ENCODE measurements around the gene HOMER3. TPM values are rescaled to one million over a fixed set of nuclear protein-coding genes. Genes with fewer than 3 reads are reported as not detected.

HOMER3 gene
- total and polyA plus RNA-seq, 2 experiments from 2014 or later: 64.6 to 107 TPM

GRCh38 chr19:18964121-18964520 is 23.1 kb upstream of the HOMER3 start:
- no peak for DNase-seq
- Histone ChIP-seq H3K4me1 (ENCODE audit: insufficient read depth) (peaks cover 7% of the 10 kb centered on the region), H3K27ac (no peak overlapping the region), H3K4me2 (ENCODE audit: unreplicated experiment) (no peak overlapping the region), H2AFZ (no peak overlapping the region), H4K20me1 (ENCODE audit: insufficient read depth) (no peaks in the 10 kb centered on the region), H3K9ac (no peak overlapping the region), H3K9me3 (ENCODE audit: low read depth) (no peaks in the 10 kb centered on the region), H3K9me2 (ENCODE audit: insufficient read depth) (no peaks in the 10 kb centered on the region), H3K36me3 (ENCODE audit: low read depth) (no peaks in the 10 kb centered on the region), H3K79me2 (ENCODE audit: insufficient read depth) (no peaks in the 10 kb centered on the region), H3K27me3 (replicated peaks; ENCODE audit: insufficient read depth) (no peaks in the 10 kb centered on the region), H3F3A (ENCODE audit: insufficient read depth) (peaks cover 3% of the 10 kb centered on the region; the same call in 1 of the 2 replicates), H3K4me3 (no peak overlapping the region)
- WGBS, 2 experiments (ENCODE audit: low coverage in 1 of 2, low lambda C conversion rate in 2 of 2, missing lambda C conversion rate in 2 of 2): 86 to 89% methylated on average over 9 of the region's 9 CpGs
- in situ Hi-C loops (cut with MboI): no loop called here
- TF ChIP-seq EZH2 (IDR thresholded peaks at IDR 0.05; ENCODE audit: insufficient read depth, poor library complexity, severe bottlenecking) (no peak), EZH2phosphoT487 (IDR thresholded peaks at IDR 0.05; ENCODE audit: insufficient read depth, low read depth) (no peak)

GRCh38 chr19:18961767-18962620 is 21.0 kb upstream of the HOMER3 start:
- Histone ChIP-seq H2AFZ (no peak overlapping the region), H3K4me2 (ENCODE audit: unreplicated experiment) (no peak overlapping the region), H3K36me3 (ENCODE audit: low read depth) (no peaks in the 10 kb centered on the region), H3K27ac (no peak overlapping the region), H3K4me3 (no peak overlapping the region), H4K20me1 (ENCODE audit: insufficient read depth) (no peaks in the 10 kb centered on the region), H3K9me2 (ENCODE audit: insufficient read depth) (no peaks in the 10 kb centered on the region), H3K4me1 (ENCODE audit: insufficient read depth) (no peaks in the 10 kb centered on the region), H3K27me3 (replicated peaks; ENCODE audit: insufficient read depth) (no peaks in the 10 kb centered on the region), H3K9me3 (ENCODE audit: low read depth) (no peaks in the 10 kb centered on the region), H3K79me2 (ENCODE audit: insufficient read depth) (no peaks in the 10 kb centered on the region), H3K9ac (no peak overlapping the region), H3F3A (ENCODE audit: insufficient read depth) (no peaks in the 10 kb centered on the region)
- 27 to 28% methylated on average over 22 to 26 of the region's 26 CpGs for WGBS, 2 experiments (ENCODE audit: low coverage in 1 of 2, low lambda C conversion rate in 2 of 2, missing lambda C conversion rate in 2 of 2)
- TF ChIP-seq EZH2 (IDR thresholded peaks at IDR 0.05; ENCODE audit: insufficient read depth, poor library complexity, severe bottlenecking) (no peak), EZH2phosphoT487 (IDR thresholded peaks at IDR 0.05; ENCODE audit: insufficient read depth, low read depth) (no peak)
- in situ Hi-C loops (cut with MboI): no loop called here
- DNase-seq: no peak

GRCh38 chr19:18960370-18960769 is 19.4 kb upstream of the HOMER3 start:
- Histone ChIP-seq H4K20me1 (ENCODE audit: insufficient read depth) (no peaks in the 10 kb centered on the region), H2AFZ (no peak overlapping the region), H3K4me1 (ENCODE audit: insufficient read depth) (no peaks in the 10 kb centered on the region), H3K9ac (no peak overlapping the region), H3K9me2 (ENCODE audit: insufficient read depth) (no peaks in the 10 kb centered on the region), H3K27ac (no peak overlapping the region), H3K36me3 (ENCODE audit: low read depth) (no peaks in the 10 kb centered on the region), H3K27me3 (replicated peaks; ENCODE audit: insufficient read depth) (no peaks in the 10 kb centered on the region), H3K79me2 (ENCODE audit: insufficient read depth) (no peaks in the 10 kb centered on the region), H3K4me2 (ENCODE audit: unreplicated experiment) (no peak overlapping the region), H3K9me3 (ENCODE audit: low read depth) (no peaks in the 10 kb centered on the region), H3F3A (ENCODE audit: insufficient read depth) (no peaks in the 10 kb centered on the region), H3K4me3 (no peak overlapping the region)
- TF ChIP-seq EZH2phosphoT487 (IDR thresholded peaks at IDR 0.05; ENCODE audit: insufficient read depth, low read depth) (no peak), EZH2 (IDR thresholded peaks at IDR 0.05; ENCODE audit: insufficient read depth, poor library complexity, severe bottlenecking) (no peak)
- DNase-seq: no peak
- in situ Hi-C loops (cut with MboI): no loop called here
- 99 to 100% methylated on average over 4 of the region's 4 CpGs for WGBS, 2 experiments (ENCODE audit: low coverage in 1 of 2, low lambda C conversion rate in 2 of 2, missing lambda C conversion rate in 2 of 2)

- no peak overlapping the region for H2AFZ ChIP-seq
- 96% methylated on average over 2 of the region's 2 CpGs for WGBS, 2 experiments (ENCODE audit: low coverage in 1 of 2, low lambda C conversion rate in 2 of 2, missing lambda C conversion rate in 2 of 2)
- H3K79me2 ChIP-seq (ENCODE audit: insufficient read depth): no peaks in the 10 kb centered on the region
- H3K27ac ChIP-seq: no peak overlapping the region
- no peaks in the 10 kb centered on the region for H3K9me2 ChIP-seq (ENCODE audit: insufficient read depth)
- no peaks in the 10 kb centered on the region for H3K27me3 ChIP-seq (replicated peaks; ENCODE audit: insufficient read depth)
- H3K4me3 ChIP-seq: no peak overlapping the region
- TF ChIP-seq EZH2phosphoT487 (IDR thresholded peaks at IDR 0.05; ENCODE audit: insufficient read depth, low read depth): no peak
- TF ChIP-seq EZH2 (IDR thresholded peaks at IDR 0.05; ENCODE audit: insufficient read depth, poor library complexity, severe bottlenecking): no peak
- H4K20me1 ChIP-seq (ENCODE audit: insufficient read depth): no peaks in the 10 kb centered on the region
- in situ Hi-C loops (cut with MboI): no loop called here
- peaks cover 6% of the 10 kb centered on the region; the same call in 1 of the 2 replicates for H3K4me1 ChIP-seq (ENCODE audit: insufficient read depth)
- H3K9me3 ChIP-seq (ENCODE audit: low read depth): no peaks in the 10 kb centered on the region
- no peak overlapping the region for H3K9ac ChIP-seq
- DNase-seq: no peak
- peaks cover 8% of the 10 kb centered on the region; the same call in 1 of the 2 replicates for H3F3A ChIP-seq (ENCODE audit: insufficient read depth)
- H3K36me3 ChIP-seq (ENCODE audit: low read depth): no peaks in the 10 kb centered on the region
- H3K4me2 ChIP-seq (ENCODE audit: unreplicated experiment): no peak overlapping the region
Observed at GRCh38 chr19:18955042-18955441, 14.0 kb upstream of the HOMER3 start.
